Measurements from ENCODE around the gene AFDN. TPM values are rescaled to one million over a fixed set of nuclear protein-coding genes. Genes with fewer than 3 reads are reported as not detected.

The AFDN gene
- total and polyA plus RNA-seq, 8 donors: 137 to 422 (median 284) TPM

GRCh38 chr6:167912494-167912893 lies 85.8 kb downstream of the AFDN start:
- Histone ChIP-seq H3K4me3 (no peak overlapping the region), H3K27me3 (no peaks in the 10 kb centered on the region), H3K9me3 (no peaks in the 10 kb centered on the region), H3K27ac (no peak overlapping the region), H3K36me3 (peaks cover 0 to 30% of the 10 kb centered on the region in 2 donors), H3K4me1 (peaks cover 0 to 7% of the 10 kb centered on the region in 2 donors)
- ATAC-seq (no peak), DNase-seq (no peak)
- TF ChIP-seq CTCF (IDR thresholded peaks at IDR 0.05): no peak
- intact Hi-C loops (cut with DNase I): no loop called here

- H3K27me3 ChIP-seq: no peaks in the 10 kb centered on the region
- H3K27ac ChIP-seq: no peak overlapping the region
- no peak overlapping the region for H3K4me3 ChIP-seq
- intact Hi-C loops (cut with DNase I): no loop called here
- DNase-seq (no peak), ATAC-seq (no peak)
- TF ChIP-seq CTCF (IDR thresholded peaks at IDR 0.05): no peak
- H3K4me1 ChIP-seq: no peaks in the 10 kb centered on the region
- H3K36me3 ChIP-seq: peaks cover 0 to 29% of the 10 kb centered on the region in 2 donors
- no peaks in the 10 kb centered on the region for H3K9me3 ChIP-seq
These were observed 87.0 kb downstream of the AFDN start for GRCh38 chr6:167913699-167914098.

GRCh38 chr6:167915139-167915538 lies 88.4 kb downstream of the AFDN start:
- DNase-seq: no peak
- H3K4me3 ChIP-seq: no peak overlapping the region
- no peak overlapping the region for H3K27ac ChIP-seq
- intact Hi-C loops (cut with DNase I): no loop called here
- peaks cover 0 to 44% of the 10 kb centered on the region in 2 donors for H3K36me3 ChIP-seq
- ATAC-seq: no peak
- TF ChIP-seq CTCF (IDR thresholded peaks at IDR 0.05): no peak
- no peaks in the 10 kb centered on the region for H3K4me1 ChIP-seq
- no peaks in the 10 kb centered on the region for H3K9me3 ChIP-seq
- H3K27me3 ChIP-seq: no peaks in the 10 kb centered on the region

- Histone ChIP-seq H3K36me3 (peaks cover 0 to 47% of the 10 kb centered on the region in 2 donors), H3K27ac (no peak overlapping the region), H3K4me1 (no peaks in the 10 kb centered on the region), H3K27me3 (no peaks in the 10 kb centered on the region), H3K9me3 (no peaks in the 10 kb centered on the region), H3K4me3 (no peak overlapping the region)
- DNase-seq: no peak
- ATAC-seq: no peak
- TF ChIP-seq CTCF (IDR thresholded peaks at IDR 0.05): no peak
- intact Hi-C loops (cut with DNase I): no loop called here
These were observed 90.9 kb downstream of the AFDN start for GRCh38 chr6:167917551-167918154.

- no peak for DNase-seq
- Histone ChIP-seq H3K4me1 (no peaks in the 10 kb centered on the region), H3K27me3 (no peaks in the 10 kb centered on the region), H3K4me3 (no peak overlapping the region), H3K36me3 (peaks cover 0 to 57% of the 10 kb centered on the region in 2 donors), H3K27ac (no peak overlapping the region), H3K9me3 (no peaks in the 10 kb centered on the region)
- intact Hi-C loops (cut with DNase I): no loop called here
- no peak for TF ChIP-seq CTCF (IDR thresholded peaks at IDR 0.05)
- no peak for ATAC-seq
These were observed 92.0 kb downstream of the AFDN start for GRCh38 chr6:167918548-167919278.
